GM23338 (cell line): Measurements from ENCODE around the gene ZBTB20.

Experiments used
- CREB1 ChIP-seq: fragments of 250-450 bp; sonication (Bioruptor Pico); IDR thresholded peaks from 2 replicates; pipeline ENCODE4 v1.5.0; 2020; ENCODE audit warnings: low read depth, mild to moderate bottlenecking, moderate library complexity
- CTCF ChIP-seq, 2 experiments: fragments of 200-600 bp in 1 of 2; sonication (generic) in 1 of 2; conservative IDR thresholded peaks; 2 replicates each; pipeline versions ENCODE4 v1.5.1 to v1.6.1; 2016 to 2017; ENCODE audit warnings: antibody characterized with exemption in 2 of 2, low read depth in 2 of 2, mild to moderate bottlenecking in 2 of 2, moderate library complexity in 1 of 2
- EZH2 ChIP-seq: fragments of 200-600 bp; sonication (generic); IDR thresholded peaks from one replicate; pipeline ENCODE4 v1.8.0; 2017; ENCODE audit warnings: antibody characterized with exemption, mild to moderate bottlenecking, low read depth; ENCODE audit not compliant: unreplicated experiment
- EZH2phosphoT487 ChIP-seq: fragments of 200-600 bp; sonication (generic); IDR thresholded peaks from one replicate; pipeline ENCODE4 v1.8.1; 2018; ENCODE audit warnings: antibody characterized with exemption; ENCODE audit not compliant: unreplicated experiment
- JUNB ChIP-seq: IDR thresholded peaks from one replicate; pipeline ENCODE4 v1.6.1; 2016; ENCODE audit warnings: antibody characterized with exemption; ENCODE audit not compliant: unreplicated experiment
- POLR2AphosphoS5 ChIP-seq: IDR thresholded peaks from 2 replicates; pipeline ENCODE4 v1.6.1; 2016; ENCODE audit warnings: antibody characterized with exemption, low read depth
- ZNF331 ChIP-seq: fragments of 250-450 bp; sonication (Bioruptor Pico); IDR thresholded peaks from 2 replicates; pipeline ENCODE4 v1.5.0; 2020; ENCODE audit warnings: low read depth, mild to moderate bottlenecking, moderate library complexity

GRCh38 chr3:114338651-114339357 is 808.3 kb downstream of the ZBTB20 start:
- TF ChIP-seq CTCF (conservative IDR thresholded peaks at IDR 0.05; ENCODE audit: low read depth in 2 of 2), result no peak
- no peak for TF ChIP-seq EZH2phosphoT487
- TF ChIP-seq JUNB, result no peak
- no peak for TF ChIP-seq POLR2AphosphoS5
- TF ChIP-seq EZH2, result no peak
- TF ChIP-seq ZNF331, result no peak
- no peak for TF ChIP-seq CREB1 (CRISPR knock-in tag)
